PC-9 (cell line): ENCODE results near the gene PWP2.

Experiments
- EZH2 ChIP-seq: fragments of 200-600 bp; sonication (generic); IDR thresholded peaks from 2 replicates; pipeline ENCODE4 v1.8.0; 2017; ENCODE audit warnings: antibody characterized with exemption, low read depth
- TF ChIP-seq, protein P1 (sequence below): fragments of 200-600 bp; sonication (generic); conservative IDR thresholded peaks from 2 replicates; pipeline ENCODE4 v1.6.1; 2017; ENCODE audit warnings: mixed run types, antibody characterized with exemption, mild to moderate bottlenecking, moderate library complexity

DNA sequence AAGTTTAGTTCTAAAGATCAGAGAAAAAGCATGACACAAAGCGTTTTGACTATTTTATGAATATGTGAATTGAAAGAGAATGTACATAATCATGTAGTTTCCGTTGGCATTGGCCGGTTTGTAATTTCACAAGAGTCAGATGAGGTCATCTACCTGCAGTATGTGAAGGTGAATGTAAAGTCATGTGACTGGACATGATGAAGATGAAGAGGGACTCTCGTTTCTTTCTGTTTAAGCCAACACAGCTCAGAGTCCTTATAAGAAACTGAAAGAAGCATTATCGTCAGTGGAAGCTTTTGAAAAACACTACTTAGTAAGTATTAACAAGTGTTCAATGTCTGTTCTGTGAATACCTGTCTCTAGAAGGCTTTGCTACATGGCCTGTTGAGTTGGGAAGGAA, 30.9 kb upstream of the PWP2 start:
- TF ChIP-seq, protein P1, sequence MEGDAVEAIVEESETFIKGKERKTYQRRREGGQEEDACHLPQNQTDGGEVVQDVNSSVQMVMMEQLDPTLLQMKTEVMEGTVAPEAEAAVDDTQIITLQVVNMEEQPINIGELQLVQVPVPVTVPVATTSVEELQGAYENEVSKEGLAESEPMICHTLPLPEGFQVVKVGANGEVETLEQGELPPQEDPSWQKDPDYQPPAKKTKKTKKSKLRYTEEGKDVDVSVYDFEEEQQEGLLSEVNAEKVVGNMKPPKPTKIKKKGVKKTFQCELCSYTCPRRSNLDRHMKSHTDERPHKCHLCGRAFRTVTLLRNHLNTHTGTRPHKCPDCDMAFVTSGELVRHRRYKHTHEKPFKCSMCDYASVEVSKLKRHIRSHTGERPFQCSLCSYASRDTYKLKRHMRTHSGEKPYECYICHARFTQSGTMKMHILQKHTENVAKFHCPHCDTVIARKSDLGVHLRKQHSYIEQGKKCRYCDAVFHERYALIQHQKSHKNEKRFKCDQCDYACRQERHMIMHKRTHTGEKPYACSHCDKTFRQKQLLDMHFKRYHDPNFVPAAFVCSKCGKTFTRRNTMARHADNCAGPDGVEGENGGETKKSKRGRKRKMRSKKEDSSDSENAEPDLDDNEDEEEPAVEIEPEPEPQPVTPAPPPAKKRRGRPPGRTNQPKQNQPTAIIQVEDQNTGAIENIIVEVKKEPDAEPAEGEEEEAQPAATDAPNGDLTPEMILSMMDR, result no peak
- no peak for TF ChIP-seq EZH2
